Measurements from ENCODE around the gene BICRA. TPM values are rescaled to one million over a fixed set of nuclear protein-coding genes. Genes with fewer than 3 reads are reported as not detected.

The BICRA gene
- total RNA-seq, 1 donor from 2014 or later, result 7.8 TPM

DNA sequence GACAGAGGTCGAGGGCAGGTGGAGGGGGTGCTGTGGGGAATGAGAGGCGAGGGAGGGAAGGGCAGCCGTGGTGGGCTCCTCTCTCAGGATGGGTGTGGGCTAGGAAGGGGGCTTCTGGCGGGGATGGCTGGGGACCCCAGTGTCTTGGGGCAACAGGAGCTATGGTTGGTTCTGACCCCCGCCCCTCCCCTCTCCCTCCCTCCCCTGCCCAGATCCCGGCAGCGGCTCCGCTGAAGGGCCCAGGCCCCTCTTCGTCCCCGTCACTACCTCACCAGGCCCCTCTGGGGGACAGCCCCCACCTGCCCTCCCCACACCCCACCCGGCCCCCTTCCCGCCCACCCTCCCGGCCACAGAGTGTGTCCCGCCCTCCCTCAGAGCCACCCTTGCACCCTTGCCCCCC is 85.0 kb downstream of the BICRA start:
- intact Hi-C loops (cut with micrococcal nuclease), result no loop called here
- H3K9me3 ChIP-seq (replicated peaks), result peaks cover 4% of the 10 kb centered on the region
- TF ChIP-seq, protein P1, sequence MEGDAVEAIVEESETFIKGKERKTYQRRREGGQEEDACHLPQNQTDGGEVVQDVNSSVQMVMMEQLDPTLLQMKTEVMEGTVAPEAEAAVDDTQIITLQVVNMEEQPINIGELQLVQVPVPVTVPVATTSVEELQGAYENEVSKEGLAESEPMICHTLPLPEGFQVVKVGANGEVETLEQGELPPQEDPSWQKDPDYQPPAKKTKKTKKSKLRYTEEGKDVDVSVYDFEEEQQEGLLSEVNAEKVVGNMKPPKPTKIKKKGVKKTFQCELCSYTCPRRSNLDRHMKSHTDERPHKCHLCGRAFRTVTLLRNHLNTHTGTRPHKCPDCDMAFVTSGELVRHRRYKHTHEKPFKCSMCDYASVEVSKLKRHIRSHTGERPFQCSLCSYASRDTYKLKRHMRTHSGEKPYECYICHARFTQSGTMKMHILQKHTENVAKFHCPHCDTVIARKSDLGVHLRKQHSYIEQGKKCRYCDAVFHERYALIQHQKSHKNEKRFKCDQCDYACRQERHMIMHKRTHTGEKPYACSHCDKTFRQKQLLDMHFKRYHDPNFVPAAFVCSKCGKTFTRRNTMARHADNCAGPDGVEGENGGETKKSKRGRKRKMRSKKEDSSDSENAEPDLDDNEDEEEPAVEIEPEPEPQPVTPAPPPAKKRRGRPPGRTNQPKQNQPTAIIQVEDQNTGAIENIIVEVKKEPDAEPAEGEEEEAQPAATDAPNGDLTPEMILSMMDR (IDR thresholded peaks at IDR 0.05; ENCODE audit: borderline replicate concordance), result no peak
- peaks cover 8% of the 10 kb centered on the region for H3K4me1 ChIP-seq
- no peak for DNase-seq
- peaks cover 28% of the 10 kb centered on the region for H3K36me3 ChIP-seq
- no peak overlapping the region for H3K4me3 ChIP-seq
- no peak overlapping the region for H3K27ac ChIP-seq (replicated peaks)
- no peaks in the 10 kb centered on the region for H3K27me3 ChIP-seq (ENCODE audit: low read depth)

DNA sequence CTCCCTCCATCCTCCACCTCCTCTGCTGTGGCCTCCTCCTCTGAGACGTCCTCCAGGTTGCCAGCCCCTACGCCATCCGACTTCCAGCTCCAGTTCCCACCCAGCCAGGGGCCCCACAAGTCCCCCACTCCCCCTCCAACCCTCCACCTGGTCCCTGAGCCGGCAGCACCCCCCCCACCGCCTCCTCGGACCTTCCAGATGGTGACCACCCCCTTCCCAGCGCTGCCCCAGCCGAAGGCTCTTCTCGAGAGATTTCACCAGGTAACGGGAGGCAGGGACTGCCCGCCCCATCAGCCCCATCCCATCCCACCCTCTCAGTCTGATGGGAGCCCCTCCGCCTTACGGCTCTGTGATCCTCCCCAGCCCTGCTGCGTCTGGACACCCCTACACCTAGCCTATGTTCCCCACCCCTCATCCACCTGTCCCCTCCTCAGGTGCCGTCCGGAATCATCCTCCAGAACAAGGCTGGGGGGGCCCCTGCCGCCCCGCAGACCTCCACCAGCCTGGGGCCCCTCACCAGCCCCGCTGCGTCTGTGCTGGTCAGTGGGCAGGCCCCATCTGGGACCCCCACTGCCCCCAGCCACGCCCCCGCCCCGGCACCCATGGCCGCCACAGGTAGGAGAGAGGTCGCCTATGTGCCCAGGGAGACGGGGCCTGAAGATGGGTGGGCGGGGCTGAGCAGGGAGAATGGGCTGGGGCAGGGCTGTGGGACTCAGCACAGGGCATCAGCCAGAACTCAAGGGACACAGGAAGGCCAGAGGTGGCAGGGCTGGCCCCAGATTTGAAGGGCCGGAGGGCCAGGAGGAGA is 85.7 kb downstream of the BICRA start:
- Histone ChIP-seq H3K27me3 (ENCODE audit: low read depth) (no peaks in the 10 kb centered on the region), H3K36me3 (peaks cover 35% of the 10 kb centered on the region), H3K4me3 (no peak overlapping the region), H3K27ac (replicated peaks) (no peak overlapping the region), H3K4me1 (peaks cover 8% of the 10 kb centered on the region), H3K9me3 (replicated peaks) (peaks cover 4% of the 10 kb centered on the region)
- no peak for DNase-seq
- intact Hi-C loops (cut with micrococcal nuclease), result no loop called here
- TF ChIP-seq, protein P1 (IDR thresholded peaks at IDR 0.05; ENCODE audit: borderline replicate concordance), result no peak

- TF ChIP-seq, protein P1 (IDR thresholded peaks at IDR 0.05; ENCODE audit: borderline replicate concordance), result no peak
- no peak overlapping the region for H3K4me3 ChIP-seq
- H3K27me3 ChIP-seq (ENCODE audit: low read depth), result no peaks in the 10 kb centered on the region
- H3K4me1 ChIP-seq, result peaks cover 8% of the 10 kb centered on the region
- peaks cover 45% of the 10 kb centered on the region for H3K36me3 ChIP-seq
- H3K27ac ChIP-seq (replicated peaks), result no peak overlapping the region
- peaks cover 4% of the 10 kb centered on the region for H3K9me3 ChIP-seq (replicated peaks)
- intact Hi-C loops (cut with micrococcal nuclease), result no loop called here
- no peak for DNase-seq
Measured at GRCh38 chr19:47695533-47696262, 86.8 kb downstream of the BICRA start.

- DNase-seq, result no peak
- Histone ChIP-seq H3K9me3 (replicated peaks) (no peaks in the 10 kb centered on the region), H3K27me3 (ENCODE audit: low read depth) (no peaks in the 10 kb centered on the region), H3K36me3 (peaks cover 45% of the 10 kb centered on the region), H3K27ac (replicated peaks) (no peak overlapping the region), H3K4me1 (peaks cover 8% of the 10 kb centered on the region), H3K4me3 (no peak overlapping the region)
- intact Hi-C loops (cut with micrococcal nuclease), result no loop called here
- TF ChIP-seq, protein P1 (IDR thresholded peaks at IDR 0.05; ENCODE audit: borderline replicate concordance), result no peak
Measured at GRCh38 chr19:47696635-47697034, 87.7 kb downstream of the BICRA start.

- Histone ChIP-seq H3K27me3 (ENCODE audit: low read depth) (no peaks in the 10 kb centered on the region), H3K4me1 (peaks cover 8% of the 10 kb centered on the region), H3K4me3 (no peak overlapping the region), H3K36me3 (peaks cover 50% of the 10 kb centered on the region), H3K27ac (replicated peaks) (peak overlapping the region; percentile 69), H3K9me3 (replicated peaks) (no peaks in the 10 kb centered on the region)
- TF ChIP-seq, protein P1 (IDR thresholded peaks at IDR 0.05; ENCODE audit: borderline replicate concordance), result peak; percentile 98
- intact Hi-C loops (cut with micrococcal nuclease), result no loop called here
- DNase-seq, result peak; percentile 73
Measured at GRCh38 chr19:47697863-47698609, 89.1 kb downstream of the BICRA start.

All from left ventricle myocardium inferior (tissue), 1 donor.